AG09319 (cell line): Measurements from ENCODE around the gene TGOLN2.

Experiments
- DNase-seq: peaks from one replicate; pipeline ENCODE4 v3.0.0-alpha.2; 2010; ENCODE audit warnings: low read depth; ENCODE audit errors: extremely low read depth
- TF ChIP-seq, protein P1 (sequence below): IDR thresholded peaks from 2 replicates; pipeline ENCODE4 v1.5.1; 2011; ENCODE audit warnings: low read depth, mild to moderate bottlenecking, inconsistent platforms, low read length, moderate library complexity

TGOLN2 gene

GRCh38 chr2:85288244-85288725, 39.5 kb downstream of the TGOLN2 start:
- no peak for DNase-seq
- TF ChIP-seq, protein P1, sequence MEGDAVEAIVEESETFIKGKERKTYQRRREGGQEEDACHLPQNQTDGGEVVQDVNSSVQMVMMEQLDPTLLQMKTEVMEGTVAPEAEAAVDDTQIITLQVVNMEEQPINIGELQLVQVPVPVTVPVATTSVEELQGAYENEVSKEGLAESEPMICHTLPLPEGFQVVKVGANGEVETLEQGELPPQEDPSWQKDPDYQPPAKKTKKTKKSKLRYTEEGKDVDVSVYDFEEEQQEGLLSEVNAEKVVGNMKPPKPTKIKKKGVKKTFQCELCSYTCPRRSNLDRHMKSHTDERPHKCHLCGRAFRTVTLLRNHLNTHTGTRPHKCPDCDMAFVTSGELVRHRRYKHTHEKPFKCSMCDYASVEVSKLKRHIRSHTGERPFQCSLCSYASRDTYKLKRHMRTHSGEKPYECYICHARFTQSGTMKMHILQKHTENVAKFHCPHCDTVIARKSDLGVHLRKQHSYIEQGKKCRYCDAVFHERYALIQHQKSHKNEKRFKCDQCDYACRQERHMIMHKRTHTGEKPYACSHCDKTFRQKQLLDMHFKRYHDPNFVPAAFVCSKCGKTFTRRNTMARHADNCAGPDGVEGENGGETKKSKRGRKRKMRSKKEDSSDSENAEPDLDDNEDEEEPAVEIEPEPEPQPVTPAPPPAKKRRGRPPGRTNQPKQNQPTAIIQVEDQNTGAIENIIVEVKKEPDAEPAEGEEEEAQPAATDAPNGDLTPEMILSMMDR, result no peak

DNA sequence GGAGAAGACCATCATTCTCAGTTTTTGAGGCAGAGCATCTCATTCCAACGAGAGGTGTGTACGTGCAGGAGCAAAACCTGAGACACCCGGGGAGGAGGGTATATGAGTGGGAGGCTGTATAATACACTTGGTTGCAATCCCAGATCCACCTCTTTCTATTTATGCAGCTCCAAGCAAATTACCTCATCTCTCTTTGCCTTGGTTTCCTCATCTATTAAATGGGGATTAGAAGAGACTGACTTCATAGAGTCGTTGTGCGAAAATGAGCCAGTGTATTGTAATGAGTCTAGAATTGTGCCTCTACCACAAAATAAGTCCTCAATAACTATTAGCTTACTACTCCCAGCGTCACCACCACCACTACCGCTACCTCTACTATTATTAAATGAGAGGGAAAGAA, 40.1 kb downstream of the TGOLN2 start:
- TF ChIP-seq, protein P1, result no peak
- no peak for DNase-seq

GRCh38 chr2:85286918-85287317, 40.9 kb downstream of the TGOLN2 start:
- DNase-seq, result no peak
- TF ChIP-seq, protein P1, result no peak

DNA sequence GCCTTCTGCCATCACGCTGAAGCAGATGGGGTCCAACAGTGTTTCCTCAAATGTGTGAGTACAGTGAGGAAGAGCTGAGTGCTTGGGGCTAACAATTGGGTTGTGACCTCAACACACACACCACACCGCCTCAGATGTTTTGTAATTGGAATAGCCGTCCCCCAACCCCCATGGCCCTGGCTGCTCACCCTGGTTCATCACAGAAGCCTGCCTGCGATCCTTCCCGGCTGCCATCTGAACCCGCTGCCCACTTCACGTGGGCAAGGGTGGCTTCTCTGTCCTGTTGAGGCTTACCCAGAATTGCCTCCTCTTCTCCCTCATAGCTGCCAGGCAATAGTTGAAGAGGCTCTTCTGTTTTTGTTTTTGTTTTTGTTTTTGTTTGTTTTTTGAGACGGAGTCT, 44.1 kb downstream of the TGOLN2 start:
- TF ChIP-seq, protein P1, result no peak
- no peak for DNase-seq

- no peak for DNase-seq
- TF ChIP-seq, protein P1, result no peak
These were observed 44.9 kb downstream of the TGOLN2 start for GRCh38 chr2:85282914-85283313.

DNA sequence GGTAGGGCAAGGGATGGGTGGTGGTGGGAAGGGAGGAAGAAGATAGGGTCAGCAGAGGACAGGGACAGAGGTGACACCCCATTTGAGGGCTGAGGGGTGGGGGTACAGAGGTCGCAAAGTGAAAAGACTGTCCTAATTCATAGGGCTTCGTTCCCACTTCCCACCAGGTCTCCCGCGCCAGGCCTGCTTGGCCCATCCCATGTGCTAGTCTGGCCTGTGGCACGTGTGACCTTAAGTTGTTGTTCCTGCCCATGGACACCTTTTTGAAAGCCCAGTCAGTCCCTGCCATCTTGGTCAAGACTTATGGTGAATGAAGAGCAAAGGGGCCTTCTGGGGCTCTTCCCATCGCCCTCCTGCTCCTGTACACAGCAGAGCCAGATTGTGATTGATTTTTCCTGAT, 46.2 kb downstream of the TGOLN2 start:
- no peak for DNase-seq
- TF ChIP-seq, protein P1, result no peak

DNA sequence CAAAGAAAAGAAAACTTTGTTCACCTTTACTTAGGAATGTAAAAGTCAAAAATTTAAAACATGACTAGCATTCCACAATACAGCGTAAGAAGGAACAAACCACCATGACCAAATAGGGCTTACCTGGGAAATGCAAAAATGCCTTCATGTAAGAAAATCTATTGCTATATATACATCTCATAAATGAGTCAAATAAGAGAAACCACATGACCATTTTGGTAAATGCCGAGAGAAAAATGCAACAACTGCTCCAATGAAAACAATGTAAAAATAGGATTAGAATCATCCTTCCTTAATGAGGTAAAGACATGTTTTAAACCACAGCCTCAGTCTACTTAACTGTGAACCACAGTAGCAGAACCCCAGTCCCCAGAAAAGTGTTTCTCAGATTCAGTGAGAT, 49.4 kb downstream of the TGOLN2 start:
- no peak for DNase-seq
- TF ChIP-seq, protein P1, result no peak
